GM18519 (cell line): ENCODE measurements around the gene RELT.

Experiments
- ATAC-seq: cut with Tn5 transposase; IDR thresholded peaks from one replicate; pipeline ENCODE4 v1.9.1; 2021; ENCODE audit warnings: mild to moderate bottlenecking, moderate library complexity; ENCODE audit not compliant: unreplicated experiment, low FRiP score

Gene RELT

GRCh38 chr11:73389134-73389525 lies 12.9 kb downstream of the RELT start:
- ATAC-seq: no peak

- ATAC-seq: no peak
These were observed 13.7 kb downstream of the RELT start for GRCh38 chr11:73389916-73390315.

GRCh38 chr11:73390601-73391565 lies 14.7 kb downstream of the RELT start:
- ATAC-seq: no peak

GRCh38 chr11:73391665-73392064 lies 15.5 kb downstream of the RELT start:
- no peak for ATAC-seq

- ATAC-seq: no peak
These were observed 16.2 kb downstream of the RELT start for GRCh38 chr11:73392108-73393010.

- ATAC-seq: no peak
These were observed 16.8 kb downstream of the RELT start for GRCh38 chr11:73393011-73393380.

- ATAC-seq: no peak
These were observed 17.5 kb downstream of the RELT start for GRCh38 chr11:73393479-73394415.

- no peak for ATAC-seq
These were observed 18.5 kb downstream of the RELT start for GRCh38 chr11:73394416-73395296.

GRCh38 chr11:73395297-73396208 lies 19.4 kb downstream of the RELT start:
- ATAC-seq: no peak

- no peak for ATAC-seq
These were observed 20.2 kb downstream of the RELT start for GRCh38 chr11:73396251-73396930.

GRCh38 chr11:73396985-73397384 lies 20.8 kb downstream of the RELT start:
- ATAC-seq: no peak

GRCh38 chr11:73397468-73398131 lies 21.4 kb downstream of the RELT start:
- no peak for ATAC-seq

- ATAC-seq: no peak
These were observed 21.9 kb downstream of the RELT start for GRCh38 chr11:73398132-73398526.

GRCh38 chr11:73398721-73399120 lies 22.5 kb downstream of the RELT start:
- no peak for ATAC-seq

- ATAC-seq: no peak
These were observed 23.0 kb downstream of the RELT start for GRCh38 chr11:73399159-73399590.

GRCh38 chr11:73399636-73400035 lies 23.4 kb downstream of the RELT start:
- no peak for ATAC-seq

- no peak for ATAC-seq
These were observed 24.1 kb downstream of the RELT start for GRCh38 chr11:73400293-73400692.
